Uterus (tissue), 2 donors: Measurements from ENCODE around the gene MPDU1.

Source experiments
- CTCF ChIP-seq, 4 experiments: fragments of 200-600 bp in 2 of 4; fragments of 450-650 bp in 2 of 4; sonication (generic) in 2 of 4; IDR thresholded peaks; one replicate each; pipeline ENCODE4 v1.5.1; 2016 to 2019; ENCODE audit warnings: antibody characterized with exemption in 4 of 4, mild to moderate bottlenecking in 2 of 4, moderate library complexity in 1 of 4
- POLR2A ChIP-seq, 2 donors: fragments of 450-650 bp; IDR thresholded peaks; one replicate each; pipeline ENCODE4 v1.6.1; 2016; ENCODE audit warnings: antibody characterized with exemption in 2 of 2, mild to moderate bottlenecking in 1 of 2, moderate library complexity in 1 of 2

GRCh38 chr17:7591596-7591995, 7.9 kb downstream of the MPDU1 start:
- TF ChIP-seq CTCF (IDR thresholded peaks at IDR 0.05) (no peak), POLR2A (IDR thresholded peaks at IDR 0.05) (no peak)
